ENCODE measurements around the gene NHSL2.
A peak's percentile ranks its signal among the peaks of the same experiment; 100 is the strongest.
"Not testable (repeated sequence)": the region's sequence is repeated elsewhere in the genome, so short reads cannot be mapped to it uniquely, and the experiment has no call there.

NHSL2 gene

DNA sequence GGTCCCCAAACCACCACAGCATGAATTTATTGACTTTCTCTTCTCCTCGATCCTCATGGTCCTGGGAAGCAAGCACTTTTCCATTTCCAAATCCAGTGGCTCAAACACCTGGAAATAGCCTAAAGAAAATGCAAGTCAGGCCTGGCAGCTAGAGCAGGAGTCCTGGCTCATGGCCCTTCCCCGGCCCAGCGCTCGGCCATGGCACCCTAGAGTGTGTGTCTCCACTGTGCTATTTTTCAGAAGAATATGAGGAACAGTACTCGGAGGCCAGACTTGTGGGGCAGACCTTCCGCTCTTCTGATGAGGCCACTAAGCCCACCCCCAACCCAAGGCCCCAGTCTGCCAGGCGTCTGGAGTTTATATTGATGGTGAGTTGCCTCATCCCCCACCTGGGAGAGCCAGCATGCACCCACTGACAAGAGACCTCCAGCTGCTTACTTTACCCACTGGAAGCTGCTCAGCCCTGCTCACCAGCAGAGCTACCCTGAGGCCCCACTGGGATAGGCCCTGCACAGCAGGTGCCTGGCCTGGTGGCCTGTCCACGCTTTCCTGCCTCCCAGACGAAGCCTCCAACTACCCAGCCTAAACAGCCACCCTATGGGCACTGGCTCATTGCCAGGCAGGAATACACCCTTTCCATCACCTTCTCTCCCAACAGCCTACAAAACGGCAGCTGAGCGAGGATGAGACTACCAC lies 223.4 kb downstream of the NHSL2 start:
- no peak for DNase-seq

DNA sequence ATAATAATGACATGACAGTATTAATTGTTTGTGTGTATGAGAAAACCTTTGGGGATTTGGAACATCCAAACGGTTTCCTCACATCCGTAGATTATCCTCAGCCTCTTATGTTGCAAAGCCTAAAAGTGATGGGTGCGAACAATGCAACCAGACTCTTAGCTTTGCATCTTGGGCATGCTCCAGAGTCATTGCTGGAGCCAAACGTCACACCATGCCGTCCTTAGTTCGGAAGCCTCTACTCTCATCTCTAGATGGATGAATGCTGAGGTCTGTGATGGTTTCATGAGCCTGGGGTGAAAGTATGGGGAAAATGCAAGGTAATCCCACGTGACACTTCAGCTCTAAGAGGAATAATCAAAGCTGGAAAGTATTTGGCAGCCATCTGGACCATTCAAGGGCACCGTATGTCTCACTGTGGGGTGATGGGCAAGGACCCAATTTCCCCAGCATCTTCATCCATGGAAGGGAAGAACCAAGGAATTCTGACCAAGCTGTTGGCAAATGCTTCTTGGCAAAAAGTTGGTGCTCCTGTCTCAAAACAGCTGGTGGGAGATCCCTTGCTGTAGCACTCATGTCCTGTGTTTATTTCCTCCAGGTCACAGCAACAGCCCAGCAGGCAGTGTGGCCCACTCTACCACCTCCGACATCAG lies 227.3 kb downstream of the NHSL2 start:
- DNase-seq: no peak

- no peak for DNase-seq
These were observed 228.9 kb downstream of the NHSL2 start for GRCh38 chrX:72139538-72139937.

- DNase-seq: peak in 1 of 5 donors; percentile 58
These were observed 230.8 kb downstream of the NHSL2 start for GRCh38 chrX:72141372-72142004.

DNA sequence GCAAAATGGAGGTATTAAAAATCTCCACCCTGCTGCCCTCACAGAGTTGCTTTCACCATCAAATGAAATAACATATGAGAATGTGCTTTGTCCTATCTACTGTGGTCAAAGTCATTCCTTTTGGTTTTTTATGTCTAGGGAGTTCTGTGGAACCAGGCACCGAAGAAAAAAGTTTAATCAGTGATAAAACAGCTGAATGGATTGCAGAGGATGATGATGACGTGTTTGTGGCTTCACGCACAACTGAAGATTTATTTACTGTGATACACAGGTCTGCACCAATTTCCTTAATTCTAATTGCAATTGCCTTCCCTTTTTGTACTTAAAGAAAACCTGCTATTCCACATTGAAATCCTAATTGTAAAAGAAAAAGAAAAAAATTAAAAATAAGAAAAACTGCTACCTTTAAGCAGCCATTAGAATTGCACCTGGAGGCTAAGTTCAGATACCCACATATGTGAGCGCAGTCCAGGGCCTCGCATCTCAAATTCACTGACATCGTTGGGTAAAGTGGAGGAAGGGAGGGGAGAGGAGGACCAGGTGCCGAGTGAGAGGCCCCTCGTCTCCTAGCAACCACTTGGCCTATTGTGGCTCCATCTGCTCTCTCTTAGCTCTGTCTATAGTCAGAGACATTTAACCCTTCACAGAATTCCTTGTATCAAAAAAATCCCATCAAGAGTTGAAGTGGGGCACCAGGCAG lies 231.6 kb downstream of the NHSL2 start:
- no peak for DNase-seq

DNA sequence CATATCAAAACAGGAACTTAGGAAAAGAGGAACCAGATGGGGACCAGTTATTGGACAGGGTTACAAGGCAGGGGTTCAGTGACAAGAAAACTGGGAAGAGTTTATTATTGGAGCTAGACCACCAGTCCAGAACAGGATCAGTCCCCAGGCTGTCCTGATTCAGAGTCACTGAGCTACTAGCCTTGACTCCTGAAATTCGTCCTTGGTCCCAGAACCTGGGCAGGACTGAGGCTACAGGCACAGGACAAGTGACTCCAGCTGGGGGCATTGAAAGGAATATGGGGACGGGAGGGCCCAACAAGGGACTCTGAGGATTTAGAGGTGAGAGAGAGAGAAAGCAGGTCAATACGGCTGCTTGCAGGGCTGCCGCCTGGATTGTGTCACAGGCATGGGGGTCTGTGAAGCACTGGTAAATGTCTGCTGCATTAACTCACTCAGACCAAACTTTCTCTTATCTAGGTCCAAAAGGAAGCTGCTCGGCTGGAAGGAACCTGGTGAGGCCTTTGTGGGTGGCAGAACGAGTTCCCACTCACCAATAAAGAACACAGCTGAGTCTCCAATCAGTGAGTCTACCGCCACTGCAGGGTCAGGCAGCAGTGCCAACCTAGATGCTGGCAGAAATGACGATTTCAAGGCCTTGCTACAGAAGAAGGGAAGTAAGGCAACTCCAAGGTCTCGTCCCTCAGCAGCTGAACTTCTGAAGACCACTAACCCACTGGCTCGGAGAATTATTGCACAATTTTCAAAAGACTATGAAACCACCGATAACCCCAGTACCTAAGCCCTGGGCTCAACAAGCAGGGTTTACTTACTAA lies 232.4 kb downstream of the NHSL2 start:
- DNase-seq: no peak

- no peak for DNase-seq
These were observed 232.9 kb downstream of the NHSL2 start for GRCh38 chrX:72143609-72143907.

DNA sequence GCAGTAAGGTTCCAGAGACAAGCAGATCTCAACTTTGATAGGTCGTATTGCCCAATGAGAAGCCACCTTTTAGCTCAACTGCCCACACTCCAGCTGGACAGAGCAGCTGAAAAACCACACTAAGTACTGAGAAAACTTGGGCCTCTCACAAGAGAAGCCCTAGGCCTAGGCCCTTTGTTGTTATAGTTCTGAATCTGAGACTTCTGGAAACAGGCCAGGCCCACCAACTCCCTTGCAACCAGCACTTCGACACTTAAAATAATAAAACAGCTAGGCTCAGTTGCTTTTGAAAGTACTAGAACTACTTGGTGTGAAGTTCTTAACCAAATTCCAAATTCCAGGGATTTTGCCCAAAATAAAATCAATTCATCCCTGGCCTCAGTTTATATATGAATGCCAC lies 234.5 kb downstream of the NHSL2 start:
- DNase-seq: no peak

DNA sequence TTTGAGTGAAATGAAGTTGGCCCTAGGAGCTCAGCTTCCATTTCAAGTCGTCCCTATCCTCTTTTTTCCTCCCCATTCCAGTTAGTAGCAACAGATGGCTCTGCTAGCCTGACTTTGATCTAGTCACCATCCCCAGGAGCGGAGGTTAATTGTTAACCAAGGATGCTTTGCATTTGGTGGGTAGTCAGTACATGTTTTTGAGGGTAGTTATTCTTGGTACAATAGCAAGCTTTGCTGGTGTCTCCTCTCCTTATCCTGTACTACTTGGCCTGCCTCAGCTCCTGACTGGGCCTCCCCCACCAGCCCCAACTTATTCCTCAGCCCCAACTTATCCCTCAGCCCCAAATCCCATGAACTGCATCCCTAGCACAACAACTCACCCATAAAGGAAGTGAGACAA lies 235.9 kb downstream of the NHSL2 start:
- DNase-seq: no peak

GRCh38 chrX:72158773-72159172 lies 248.1 kb downstream of the NHSL2 start:
- DNase-seq: no peak

DNA sequence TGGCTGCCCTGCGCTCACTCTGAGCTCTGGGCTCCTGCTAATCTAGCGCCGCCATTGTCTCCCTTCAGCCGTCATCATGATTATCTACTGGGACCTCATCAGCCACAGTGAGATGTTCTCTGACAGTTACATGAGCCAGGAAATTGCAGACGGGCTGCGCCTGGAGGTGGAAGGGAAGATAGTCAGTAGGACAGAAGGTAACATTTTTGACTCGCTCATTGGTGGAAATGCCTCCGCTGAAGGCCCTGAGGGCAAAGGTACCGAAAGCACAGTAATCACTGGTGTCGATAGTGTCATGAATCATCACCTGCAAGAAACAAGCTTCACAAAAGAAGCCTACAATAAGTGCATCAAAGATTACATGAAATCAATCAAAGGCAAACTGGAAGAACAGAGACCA lies 249.1 kb downstream of the NHSL2 start:
- DNase-seq: no peak

DNA sequence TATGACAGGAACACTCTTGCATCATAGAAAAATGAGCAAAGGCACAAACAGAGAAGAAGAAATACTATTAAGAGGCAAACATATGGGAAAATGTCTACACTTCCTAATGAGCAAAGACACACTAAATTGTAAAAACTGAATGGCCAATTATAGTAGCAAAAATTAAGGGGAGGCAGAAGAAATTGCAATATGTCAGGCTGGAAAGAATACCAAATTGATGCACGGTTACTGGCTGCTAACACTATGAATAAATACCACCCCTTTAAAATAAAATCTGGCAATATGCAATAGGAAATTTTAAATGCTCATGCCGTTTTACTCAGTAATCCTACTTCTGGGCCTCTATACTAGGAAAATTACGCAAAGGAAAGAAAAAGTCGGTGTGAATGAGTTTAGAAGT lies 254.9 kb downstream of the NHSL2 start:
- DNase-seq: no peak

- DNase-seq: peak; percentile 6 to 82 (median 19)
These were observed 258.5 kb downstream of the NHSL2 start for GRCh38 chrX:72169008-72169728.

DNA sequence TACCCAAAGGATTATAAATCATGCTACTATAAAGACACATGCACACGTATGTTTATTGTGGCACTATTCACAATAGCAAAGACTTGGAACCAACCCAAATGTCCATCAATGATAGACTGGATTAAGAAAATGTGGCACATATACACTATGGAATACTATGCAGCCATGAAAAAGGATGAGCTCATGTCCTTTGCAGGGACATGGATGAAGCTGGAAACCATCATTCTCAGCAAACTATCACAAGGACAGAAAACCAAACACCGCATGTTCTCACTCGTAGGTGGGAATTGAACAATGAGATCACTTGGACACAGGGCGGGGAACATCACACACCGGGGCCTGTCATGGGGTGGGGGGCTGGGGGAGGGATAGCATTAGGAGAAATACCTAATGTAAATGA lies 265.6 kb downstream of the NHSL2 start:
- DNase-seq: not testable (repeated sequence)

DNA sequence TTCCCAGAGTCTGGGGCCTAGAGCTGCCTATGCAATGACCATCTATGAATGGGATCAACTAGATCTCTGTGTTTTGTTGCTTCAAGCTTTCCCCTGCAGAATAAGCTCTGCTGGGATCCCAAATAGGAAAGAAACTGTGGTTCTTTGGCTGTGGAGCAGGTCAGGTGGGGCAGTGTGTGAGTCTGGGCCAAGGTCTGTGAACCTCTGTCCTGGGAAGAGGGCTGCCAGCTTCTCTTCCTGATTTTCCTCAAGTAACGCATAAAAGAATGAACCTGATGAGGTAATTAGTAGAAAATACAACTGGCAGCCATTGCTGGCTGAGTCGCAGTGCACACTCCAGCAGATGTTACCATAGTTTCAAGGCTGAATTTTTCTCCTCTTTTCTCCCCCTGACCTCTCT lies 266.3 kb downstream of the NHSL2 start:
- DNase-seq: no peak

DNA sequence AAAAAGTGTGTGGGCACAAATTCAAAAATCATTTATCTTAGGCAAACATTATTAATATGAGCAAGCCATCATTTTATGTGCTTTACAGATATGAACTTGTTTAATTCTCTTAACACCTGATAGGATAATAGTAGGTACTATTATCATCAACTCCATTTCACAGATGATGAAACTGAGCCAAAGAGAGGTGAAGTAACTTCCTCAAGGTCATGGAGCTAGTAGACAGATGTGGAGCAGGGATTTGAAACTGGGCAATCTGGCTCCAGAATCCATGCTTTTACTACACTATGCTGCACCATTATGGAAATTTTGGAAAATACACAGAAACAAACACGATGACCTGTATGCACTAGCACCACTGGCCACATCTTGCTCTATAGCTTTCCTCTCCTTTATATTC lies 269.9 kb downstream of the NHSL2 start:
- DNase-seq: no peak

GRCh38 chrX:72181178-72182125 lies 270.8 kb downstream of the NHSL2 start, which contains the start of gene PIN4:
Gene PIN4, plus strand, starts transcription at chrX:72181757. Its CDS starts 29 bp downstream, at chrX:72181786.
- DNase-seq: peak; percentile 58 to 94 (median 69)

- DNase-seq: no peak
These were observed 272.3 kb downstream of the NHSL2 start for GRCh38 chrX:72182924-72183323.

DNA sequence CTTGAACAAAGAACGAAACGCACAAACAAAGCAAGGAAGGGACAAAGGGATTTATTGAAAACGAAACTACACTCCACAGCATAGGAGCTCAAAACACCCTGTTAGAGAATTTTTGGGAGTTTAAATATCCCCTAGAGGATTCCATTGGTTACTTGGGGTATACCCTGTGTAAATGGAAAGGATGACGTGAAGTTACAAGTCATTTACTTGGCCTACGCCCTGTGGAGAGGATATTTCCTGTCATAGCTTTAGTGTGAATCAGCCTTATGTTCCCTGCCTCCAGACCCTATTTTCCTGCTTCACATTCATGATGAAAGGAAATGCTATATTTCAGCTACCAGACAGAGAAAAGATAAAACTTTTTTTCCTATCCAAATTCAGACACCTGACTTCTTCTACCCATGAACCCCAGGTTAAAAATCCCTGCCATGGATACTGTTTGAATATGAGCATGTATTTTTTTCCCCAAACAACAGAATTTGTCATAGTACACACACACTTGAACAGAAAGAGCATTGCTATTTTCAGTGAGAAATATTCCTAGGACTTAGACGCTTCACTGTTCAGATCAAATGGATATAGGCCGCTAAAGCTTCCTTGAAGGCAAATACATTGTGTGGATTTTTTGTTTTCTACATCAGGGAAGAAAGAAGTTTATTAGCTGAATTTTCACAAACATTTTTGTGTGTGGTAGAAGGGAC lies 291.3 kb downstream of the NHSL2 start:
- DNase-seq: no peak
